HG03571 (cell line): ENCODE data around the gene TSPAN17.
A peak's percentile ranks its signal among the peaks of the same experiment; 100 is the strongest.

Source experiments
- ATAC-seq: cut with Tn5 transposase; IDR thresholded peaks from one replicate; pipeline ENCODE4 v1.9.1; 2021; ENCODE audit not compliant: unreplicated experiment

The TSPAN17 gene

DNA sequence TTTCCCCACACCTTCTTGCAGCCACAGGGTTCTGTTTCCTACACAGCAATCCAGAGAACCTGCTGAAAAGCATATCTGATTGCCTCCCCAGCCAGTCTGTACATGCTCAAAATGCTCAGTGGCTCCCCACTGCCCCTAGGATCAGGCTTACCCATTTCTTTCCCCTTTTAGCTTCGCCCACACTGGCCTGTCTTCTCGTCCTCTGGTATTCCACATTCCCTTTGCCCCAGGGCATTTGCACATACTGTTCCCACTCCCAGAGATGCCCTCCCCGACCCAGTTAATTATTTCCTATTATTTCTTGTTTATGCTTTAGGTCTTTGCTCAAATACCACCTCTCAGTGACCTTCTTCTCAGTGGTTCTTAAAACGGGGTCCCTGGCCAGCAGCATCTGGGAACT is 6.7 kb upstream of the TSPAN17 start:
- ATAC-seq: no peak

DNA sequence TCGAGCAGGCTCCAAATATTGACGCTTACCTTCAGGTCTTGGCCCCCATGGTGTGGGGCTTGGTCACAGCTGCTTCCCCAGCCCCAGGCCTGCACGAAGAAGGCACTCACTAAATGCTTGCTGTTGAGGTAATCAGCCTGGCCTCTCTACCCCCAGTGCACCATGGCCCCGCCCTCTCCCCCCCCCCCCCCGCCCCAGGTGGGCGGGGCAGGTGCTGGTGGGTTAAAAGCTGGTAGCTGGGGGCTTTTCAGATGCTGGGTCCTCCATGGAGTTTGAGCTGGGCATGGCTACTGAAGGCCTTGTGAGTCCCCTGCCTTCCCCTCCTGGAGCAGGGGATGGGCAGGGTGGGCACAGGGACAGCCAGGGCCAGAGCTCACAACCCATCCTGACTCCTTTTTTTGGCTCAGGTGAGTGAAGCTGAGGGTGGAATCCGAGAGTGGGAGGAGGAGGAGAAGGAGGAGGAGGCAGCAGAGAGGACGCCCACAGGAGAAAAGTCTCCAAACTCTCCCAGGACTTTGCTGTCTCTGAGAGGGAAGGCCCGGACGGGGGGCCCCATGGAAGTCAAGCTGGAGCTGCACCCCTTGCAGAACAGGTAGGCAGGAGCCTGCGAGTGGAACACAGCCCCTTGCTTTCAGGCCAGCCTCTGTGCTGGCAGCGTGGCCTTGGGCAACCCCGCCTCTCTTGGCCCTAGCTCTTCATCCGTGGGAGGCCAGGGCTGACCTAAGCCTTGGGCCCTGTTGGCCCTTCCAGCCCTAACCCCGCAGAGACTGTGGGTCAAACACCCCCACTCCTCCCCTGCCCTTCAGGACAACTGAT is 4.4 kb upstream of the TSPAN17 start:
- ATAC-seq: no peak

DNA sequence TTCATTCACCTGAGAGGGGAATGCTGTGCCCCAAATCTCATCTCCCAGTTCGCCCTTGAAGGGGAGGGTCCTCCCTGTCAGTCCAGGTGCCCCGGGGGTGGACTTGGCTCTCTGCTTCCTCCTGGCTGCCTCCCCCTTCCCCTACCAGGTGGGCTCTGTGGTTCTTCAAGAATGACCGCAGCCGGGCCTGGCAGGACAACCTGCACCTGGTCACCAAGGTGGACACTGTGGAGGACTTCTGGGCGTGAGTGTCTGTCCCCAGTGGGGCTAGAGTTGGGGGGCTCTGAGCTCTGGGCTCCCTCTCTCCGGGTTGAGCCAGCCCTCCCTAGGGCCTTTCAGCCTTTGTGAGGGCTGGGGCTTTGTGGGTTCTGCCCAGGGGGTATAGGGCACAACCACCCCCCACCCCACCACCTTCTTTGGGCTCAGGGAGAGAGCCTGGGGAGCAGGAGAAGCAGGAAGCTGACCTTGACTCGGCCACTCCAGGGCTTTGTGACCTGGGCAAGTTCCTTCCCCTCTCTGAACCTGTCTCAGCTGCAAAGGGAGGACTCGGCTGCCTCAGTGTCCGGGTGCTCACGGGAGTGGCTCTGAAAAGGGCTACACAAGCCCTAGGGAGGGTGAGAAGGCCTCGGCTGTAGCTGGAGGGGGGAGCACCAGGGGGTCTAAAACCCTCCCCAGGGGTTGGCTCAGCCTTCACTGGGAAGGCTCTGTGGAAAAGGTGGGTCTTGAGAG is 3.6 kb upstream of the TSPAN17 start:
- no peak for ATAC-seq

DNA sequence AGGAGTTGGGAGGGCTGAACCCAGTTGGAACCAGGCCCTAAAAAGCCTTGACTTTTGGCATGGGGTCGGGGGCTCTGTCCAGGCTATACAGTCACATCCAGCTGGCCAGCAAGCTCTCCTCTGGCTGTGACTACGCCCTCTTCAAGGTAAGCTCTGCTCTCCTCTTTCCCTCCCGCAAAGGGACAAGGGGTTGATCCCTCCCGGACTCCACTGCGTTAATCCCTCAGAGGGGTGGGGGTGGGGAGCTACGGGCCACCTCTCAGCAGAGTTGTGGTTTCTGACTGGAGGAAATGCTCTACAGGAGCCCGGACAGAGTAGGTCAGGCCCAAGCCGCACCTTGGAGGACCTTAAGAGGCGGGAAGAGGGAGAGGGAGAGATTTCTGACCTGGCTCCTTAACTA is 3.0 kb upstream of the TSPAN17 start:
- no peak for ATAC-seq

DNA sequence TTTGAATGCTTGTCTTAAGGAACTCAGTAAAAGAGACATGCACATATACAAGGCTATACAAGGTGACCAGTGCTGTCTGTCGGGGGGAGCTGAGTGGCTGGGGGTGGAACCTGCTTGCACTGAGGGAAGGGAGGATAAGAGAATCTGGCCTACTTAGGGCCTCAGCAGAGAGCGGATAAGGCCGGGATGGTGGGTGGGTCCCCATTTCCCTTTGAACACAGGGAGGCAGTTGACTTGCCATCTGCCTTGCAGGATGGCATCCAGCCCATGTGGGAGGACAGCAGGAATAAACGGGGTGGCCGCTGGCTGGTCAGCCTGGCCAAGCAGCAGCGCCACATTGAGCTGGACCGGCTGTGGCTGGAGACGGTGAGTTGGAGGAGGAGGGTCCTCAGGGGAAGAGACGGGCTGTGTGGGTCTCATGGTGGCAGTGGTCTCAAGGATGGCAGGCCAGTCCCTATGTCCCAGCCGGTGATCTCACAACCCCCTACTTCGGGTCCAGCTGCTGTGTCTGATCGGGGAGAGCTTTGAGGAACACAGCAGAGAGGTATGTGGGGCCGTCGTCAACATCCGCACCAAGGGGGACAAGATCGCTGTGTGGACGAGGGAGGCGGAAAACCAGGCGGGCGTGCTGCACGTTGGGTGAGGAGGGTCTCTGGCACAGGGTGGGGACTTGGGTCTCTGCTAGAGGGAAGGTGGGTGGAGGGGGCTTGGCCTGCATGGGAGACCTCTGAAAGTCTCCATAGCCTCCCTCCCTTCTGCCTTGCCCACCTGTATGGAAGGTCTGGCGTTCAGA is 2.2 kb upstream of the TSPAN17 start:
- ATAC-seq: no peak

DNA sequence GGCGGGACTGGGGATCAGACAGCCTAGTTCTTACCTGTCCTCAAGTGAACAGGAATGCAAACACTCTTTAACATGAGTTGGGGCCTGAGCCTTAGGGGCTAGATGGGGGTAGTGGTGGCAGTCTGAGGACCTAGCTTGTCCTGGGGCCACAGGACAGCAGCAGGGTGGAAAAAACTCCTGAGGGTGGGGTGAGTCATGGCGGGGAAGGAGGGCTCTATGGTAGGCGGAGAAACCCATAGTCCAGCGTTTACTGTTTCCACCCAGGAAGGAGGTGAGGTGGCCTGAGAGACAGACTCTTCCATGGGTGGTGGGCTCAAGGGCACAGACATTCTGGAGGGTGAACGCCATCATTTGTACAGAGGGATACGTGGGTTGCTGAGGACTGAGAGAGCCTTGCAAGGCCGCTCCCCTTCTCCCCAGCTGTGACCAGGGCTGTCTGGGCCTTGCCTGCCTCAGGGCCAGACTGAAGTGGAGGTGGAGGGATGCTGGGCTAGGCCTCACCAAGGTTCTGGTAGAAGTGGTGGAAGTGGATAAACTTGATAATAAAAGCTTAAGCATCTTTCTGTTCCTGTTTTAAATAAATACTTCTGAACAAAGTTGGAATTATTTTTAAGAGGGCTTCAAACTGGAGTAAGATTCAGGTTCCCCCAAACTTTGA is 1.1 kb upstream of the TSPAN17 start:
- ATAC-seq: no peak

DNA sequence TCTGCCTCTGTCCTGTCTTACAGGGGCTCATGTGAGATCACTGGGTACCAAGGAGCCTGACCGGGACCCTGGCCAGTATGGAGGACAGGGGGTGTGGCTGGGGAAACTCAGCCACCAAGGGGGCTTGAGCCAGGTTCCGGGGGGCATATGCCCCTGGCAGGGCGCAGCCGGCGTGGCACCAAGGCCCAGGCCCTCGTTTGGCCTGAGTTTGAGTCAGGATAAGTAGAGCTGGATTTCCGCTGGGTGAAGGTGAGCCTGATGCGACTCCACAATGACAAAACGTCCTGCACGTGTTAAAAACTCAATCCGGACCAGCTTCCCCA is 616 bp upstream of the TSPAN17 start:
- ATAC-seq: peak; percentile 17

DNA sequence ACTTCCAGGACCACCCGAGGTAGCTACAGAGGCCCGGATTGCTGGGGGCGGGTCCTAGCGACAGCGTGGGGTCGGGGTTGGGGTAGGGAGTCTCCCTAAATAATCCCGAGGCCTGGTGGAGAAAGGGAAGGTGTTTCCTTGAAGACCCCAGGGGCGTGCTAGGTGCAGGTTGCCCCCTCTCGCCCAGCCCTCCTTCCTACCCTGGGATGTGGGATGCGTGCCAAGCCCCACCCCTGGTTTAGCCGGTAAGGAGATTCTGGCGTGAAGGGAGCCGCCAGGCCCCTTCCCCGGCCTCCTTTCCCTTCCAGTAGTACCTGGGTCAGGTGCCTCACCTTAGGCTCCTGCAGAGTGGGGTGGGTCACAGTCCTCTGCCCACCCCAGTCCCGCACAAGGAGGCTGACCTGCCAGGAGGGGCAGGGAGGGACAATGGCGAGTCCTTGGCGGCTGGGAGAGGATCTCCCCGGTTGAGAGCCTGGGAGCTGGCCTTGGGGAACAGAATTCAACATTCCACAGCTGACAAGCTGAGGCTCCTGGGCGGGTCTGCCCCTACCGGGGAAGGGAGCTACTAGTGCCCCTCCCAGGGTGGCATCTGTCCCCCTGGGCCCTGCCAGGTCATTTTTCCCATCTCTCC is 674 bp downstream of the TSPAN17 start:
- no peak for ATAC-seq

DNA sequence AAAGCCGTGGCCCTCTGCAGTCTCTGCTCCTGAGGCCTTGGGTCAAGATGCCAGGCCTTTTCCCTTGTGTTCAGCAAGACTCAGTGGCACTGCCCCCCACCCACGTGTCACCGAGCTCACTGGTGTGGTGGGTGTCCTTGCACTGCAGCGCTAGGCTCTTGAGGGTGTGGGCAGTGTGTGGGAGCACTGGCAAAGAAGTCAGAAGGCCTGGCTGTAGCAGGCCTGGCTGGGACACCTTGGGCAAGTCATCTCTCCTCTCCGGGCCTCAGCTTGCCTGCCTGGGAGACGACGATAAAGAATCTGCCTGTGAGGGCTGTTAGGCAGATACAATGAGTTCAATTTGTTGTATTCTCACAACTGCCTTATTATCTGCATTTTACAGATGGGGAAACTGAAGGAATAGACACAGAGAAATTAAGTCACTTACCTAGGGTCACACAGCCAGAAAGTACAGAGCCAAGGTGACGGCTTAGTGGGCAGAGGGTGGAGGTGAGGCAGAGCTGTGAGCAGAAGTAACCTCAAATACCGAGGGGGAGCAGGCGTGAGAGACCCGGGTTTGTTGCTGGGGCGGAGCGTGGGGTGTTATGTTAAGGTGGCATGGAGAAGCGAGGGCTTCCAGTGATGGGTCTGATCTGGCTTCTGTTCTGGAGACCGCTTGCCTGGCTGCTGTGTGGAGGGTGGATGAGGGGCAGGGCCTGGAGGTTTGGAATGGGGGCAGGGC is 1.4 kb downstream of the TSPAN17 start:
- ATAC-seq: no peak

DNA sequence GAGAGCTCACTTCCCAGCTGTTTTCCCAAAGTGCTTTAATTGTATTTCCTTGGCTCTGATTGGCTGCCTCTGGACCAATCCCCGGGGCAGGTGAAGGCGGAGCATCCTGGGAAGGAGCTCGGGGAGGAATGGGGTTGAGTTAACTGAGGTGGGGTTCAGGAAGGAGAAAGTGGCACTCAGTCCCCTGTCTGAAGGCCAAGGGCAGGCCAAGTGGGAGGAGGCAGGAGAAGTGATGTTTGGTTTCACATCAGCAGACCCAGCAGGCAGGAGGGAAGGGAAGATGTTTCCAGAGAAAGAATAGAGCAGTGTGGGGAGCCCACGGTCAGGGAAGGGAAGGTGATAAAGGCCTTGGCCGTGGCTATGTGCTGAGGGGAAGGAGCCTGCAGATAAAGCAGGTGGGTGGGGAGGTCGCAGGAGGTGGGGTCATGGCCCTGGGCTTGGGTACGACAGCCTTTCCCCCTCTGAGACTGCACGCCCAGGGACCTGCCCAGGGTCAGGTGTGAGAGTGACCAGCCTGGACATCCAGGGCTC is 3.1 kb downstream of the TSPAN17 start:
- ATAC-seq: no peak

DNA sequence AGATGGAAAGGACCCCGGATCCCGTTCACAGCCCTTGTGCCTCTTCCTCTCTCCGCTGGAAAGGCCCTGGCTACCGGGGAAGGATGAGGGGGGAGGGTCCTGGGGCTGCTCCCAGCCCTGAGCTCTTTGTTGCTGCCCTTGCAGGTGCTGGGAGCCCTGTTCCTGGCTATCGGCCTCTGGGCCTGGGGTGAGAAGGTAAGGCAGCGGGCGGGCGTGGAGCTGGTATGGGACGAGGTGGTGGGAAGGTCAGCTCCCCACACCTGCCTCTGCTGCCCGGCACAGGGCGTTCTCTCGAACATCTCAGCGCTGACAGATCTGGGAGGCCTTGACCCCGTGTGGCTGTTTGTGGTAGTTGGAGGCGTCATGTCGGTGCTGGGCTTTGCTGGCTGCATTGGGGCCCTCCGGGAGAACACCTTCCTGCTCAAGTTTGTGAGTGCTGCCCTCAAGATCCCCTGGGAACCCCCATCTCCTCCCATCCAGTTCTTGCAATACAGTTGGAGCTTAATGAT is 4.2 kb downstream of the TSPAN17 start:
- no peak for ATAC-seq

DNA sequence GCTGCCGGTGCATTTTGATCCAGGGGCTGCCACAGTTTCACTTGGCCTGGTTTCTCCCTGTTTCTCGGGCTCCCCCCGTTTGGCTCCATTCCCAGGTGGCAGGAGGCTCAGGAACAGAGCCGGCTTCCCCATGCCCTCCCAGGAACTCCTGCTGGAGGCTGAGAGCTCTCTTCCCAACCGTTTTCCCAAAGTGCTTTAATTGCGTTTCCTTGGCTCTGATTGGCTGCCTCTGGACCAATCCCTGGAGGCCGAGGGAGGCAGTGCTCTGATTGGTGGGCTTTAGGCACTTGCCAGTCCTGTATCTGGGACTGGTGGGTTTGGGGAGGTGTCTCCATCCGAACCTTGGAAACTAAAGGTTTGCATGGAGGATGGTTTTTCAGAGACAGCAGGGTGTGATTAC is 4.9 kb downstream of the TSPAN17 start:
- ATAC-seq: no peak

DNA sequence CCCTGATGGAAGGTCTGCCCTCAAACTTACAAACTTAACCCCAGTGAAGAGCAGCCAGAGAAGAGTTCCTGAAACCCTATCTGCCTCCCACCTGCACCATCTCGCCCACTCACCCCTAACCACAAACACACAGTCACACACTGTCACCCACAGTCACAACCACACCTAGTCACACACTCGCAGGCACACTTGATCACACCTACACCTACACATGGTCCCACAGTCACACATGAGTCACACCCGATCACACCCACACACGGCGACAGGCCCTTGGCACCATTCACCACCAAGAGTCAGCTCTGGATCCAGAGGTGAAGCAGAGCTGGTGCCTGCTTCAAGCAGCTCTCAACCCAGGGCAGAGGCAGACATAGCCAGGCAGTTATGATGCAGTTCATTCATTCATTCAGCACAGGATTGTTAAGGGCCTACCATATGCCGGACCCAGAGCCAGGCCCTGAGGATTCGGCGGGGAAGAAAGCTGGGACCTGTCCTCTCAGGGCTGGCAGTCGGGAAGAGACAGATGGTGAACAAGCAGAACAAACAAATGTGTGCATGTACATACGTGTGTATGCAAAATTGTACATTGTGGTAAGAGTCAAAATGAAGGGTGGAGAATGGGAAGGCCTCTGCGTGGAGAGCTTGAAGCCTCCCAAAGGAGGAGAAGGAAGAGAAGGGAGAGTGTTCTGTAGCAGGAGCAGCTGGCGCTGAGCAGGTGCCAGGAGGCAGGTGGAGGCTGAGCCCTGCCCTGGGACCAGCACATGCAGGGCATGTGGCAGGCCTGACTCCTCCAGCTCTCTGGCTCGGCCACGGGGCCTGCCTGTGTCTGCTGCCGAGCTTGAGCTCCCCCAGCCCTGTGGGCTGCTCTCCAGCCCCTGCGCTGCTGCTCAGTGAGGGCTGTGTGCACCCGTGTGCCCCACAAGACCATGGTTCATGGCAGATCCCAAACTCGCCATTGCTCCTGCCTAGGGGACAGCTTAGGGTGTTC is 6.4 kb downstream of the TSPAN17 start:
- ATAC-seq: no peak

DNA sequence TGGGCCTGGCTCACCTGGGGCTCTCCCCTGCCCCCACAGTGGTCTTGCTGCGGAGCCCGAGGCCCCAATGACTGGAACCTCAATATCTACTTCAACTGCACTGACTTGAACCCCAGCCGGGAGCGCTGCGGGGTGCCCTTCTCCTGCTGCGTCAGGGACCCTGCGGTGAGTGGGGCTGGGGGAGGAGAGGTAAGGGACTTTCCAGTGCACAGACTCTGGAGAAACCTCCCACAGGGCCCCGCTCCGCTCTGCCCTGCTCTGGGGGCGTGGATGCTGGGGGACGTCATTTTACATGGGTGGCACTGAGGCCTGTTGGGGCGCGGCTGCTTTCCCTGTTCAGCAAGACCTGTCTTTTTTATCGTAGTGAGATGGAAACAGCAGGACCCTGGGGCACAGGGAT is 7.6 kb downstream of the TSPAN17 start:
- ATAC-seq: no peak

DNA sequence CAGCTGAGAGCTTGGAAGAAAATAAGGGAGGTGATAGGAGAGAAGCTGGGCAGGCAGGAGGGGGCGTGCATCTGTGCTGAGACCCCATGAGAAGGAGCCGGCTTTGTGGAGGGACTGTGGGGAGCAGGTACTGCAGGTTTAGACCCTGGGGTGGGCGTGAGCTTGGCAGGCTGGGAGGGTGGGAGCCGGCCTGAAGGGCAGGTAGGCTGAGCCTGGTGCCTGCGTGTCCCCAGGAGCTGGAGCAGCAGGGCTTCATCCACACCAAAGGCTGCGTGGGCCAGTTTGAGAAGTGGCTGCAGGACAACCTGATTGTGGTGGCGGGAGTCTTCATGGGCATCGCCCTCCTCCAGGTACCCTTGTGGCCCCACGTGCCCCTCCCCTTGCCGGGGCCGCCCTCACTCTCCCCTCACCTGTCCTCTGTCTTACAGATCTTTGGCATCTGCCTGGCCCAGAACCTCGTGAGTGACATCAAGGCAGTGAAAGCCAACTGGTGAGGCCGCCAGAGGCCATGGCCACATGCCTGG is 9.2 kb downstream of the TSPAN17 start:
- no peak for ATAC-seq

DNA sequence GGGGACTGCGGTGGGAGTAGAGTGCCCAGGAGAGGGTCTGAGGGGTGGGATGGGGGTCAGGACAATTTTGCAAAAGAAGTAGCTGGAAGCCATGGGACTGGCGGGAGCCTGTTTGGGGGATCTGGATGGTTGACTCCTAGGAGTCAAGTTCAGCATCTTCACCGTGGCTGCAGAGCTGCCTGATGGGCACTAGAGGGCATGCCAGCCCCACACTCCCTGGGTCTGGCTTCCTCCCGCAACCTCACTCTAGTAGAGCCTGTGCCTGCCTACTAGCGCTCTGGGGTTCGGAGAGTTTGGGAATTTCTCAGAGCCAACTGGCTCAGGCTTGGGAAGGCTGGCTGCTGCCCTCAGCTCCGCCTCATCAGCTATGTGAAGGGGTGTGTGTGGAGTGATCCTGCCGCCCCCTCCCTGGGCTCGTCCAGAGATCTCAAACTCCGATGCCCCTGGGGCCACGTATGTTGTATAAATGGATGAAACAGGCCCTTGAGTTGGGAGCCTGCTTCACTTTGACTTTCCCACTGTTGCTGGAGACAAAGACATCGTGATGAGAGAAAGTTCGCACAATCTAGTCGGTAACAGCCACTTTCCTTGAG is 10.8 kb downstream of the TSPAN17 start:
- ATAC-seq: no peak

DNA sequence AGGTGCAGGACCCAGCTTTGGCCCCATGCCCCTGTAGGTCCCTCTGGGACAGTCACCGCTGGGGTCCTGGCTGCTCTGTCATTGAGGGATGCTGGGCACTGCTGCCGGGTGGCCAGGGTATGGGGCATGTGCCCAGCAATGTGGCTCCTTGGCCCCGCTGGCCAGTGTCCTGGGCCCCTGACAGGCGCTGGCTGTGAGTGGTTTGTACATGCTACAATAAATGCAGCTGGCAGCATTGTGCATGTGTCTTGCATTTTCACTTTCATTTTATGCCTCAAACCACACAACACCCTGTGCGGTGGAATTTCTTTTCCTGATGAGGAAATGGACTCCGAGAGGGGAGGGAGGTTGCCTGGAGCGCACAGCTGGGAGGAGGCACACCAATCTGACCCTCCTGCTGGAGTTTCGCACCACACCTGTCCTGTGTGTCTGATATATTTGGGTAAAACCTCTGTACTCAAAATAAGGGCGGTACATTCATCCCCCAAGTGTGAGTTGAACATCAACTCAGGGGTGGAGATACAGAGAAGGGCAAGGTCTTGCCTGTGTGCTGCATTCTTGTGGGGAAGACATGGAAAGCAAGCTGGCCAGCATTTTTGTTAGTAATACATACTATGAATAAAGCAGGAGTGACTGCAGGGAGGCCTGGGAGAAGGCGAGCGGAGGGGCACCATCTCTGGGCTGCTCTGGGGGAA is 11.7 kb downstream of the TSPAN17 start:
- no peak for ATAC-seq

DNA sequence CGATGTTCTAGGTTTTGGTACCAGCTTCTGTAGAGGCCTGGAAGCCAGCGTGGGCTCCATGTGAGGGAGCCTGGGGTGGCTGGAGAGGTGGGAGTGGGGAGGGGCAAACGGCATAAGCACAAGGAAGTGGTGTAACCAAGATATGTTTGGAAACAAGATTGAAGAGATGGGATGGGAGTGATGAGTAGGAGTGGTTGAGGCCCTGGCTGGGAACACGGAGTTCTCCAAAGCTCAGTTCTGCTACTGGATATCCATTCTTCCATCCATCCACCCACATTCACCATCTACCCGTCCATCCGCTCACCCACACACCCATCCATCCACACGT is 12.2 kb downstream of the TSPAN17 start:
- ATAC-seq: no peak
